ENCODE measurements around the gene SLC45A3. TPM values are rescaled to one million over a fixed set of nuclear protein-coding genes. Genes with fewer than 3 reads are reported as not detected.

The SLC45A3 gene
- total and polyA plus RNA-seq, 2 of the 8 experiments (the other 6 are each of a cell fraction or from before 2014, with no cell fraction given) = 13.0 to 14.3 TPM

GRCh38 chr1:205633421-205633976, 46.8 kb downstream of the SLC45A3 start (continued):
- TF ChIP-seq MAFK (IDR thresholded peaks at IDR 0.05; ENCODE audit: low read depth, low read length) (no peak), CREB1 (IDR thresholded peaks at IDR 0.05) (no peak), ZNF274 (IDR thresholded peaks at IDR 0.05; ENCODE audit: borderline replicate concordance, extremely low read depth, low read length) (no peak), SIN3A (conservative IDR thresholded peaks at IDR 0.05 in 1 of 2, IDR thresholded peaks at IDR 0.05 in 1 of 2; ENCODE audit: low read depth in 1 of 2, low read length in 2 of 2) (no peak)

Data from H1 (cell line).